IPS DF 4.7 (cell line): ENCODE results near the gene UGT1A10.

Source experiments
- DNase-seq: peaks from one replicate; pipeline ENCODE4 v3.0.0-alpha.2; 2013; ENCODE audit warnings: low spot score; ENCODE audit errors: extremely low read depth

UGT1A10 gene

GRCh38 chr2:233802132-233802815 lies 166.0 kb downstream of the UGT1A10 start:
- no peak for DNase-seq

DNA sequence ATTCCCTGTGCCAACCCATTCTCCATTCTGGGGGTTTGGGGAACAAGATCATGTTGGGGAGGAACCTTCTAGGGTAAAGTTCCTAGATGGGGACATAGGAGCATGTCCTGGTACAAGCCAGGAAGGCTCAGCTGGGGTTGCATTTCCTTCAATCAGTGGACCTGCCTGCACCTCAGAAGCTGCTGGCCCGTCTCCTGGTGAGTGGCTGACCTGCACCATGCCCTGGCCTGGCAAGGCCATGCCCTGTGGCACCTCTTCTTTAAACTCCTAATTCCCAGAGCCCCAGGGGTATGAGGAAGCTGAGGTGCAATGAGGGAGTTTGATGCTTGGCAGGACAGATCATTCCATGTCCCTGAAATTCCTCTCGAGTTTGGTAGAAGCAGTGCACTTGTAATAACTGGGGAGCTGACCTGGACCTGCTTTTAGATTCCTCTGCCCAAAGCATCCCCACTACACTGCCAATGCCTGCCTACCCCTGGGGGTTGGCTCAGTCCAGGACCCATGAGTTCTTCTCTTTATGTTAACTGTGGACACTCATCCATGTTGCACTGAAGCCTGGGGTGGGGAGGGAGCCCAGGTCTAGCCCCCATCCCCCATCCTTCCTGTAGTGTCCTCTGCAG lies 167.2 kb downstream of the UGT1A10 start:
- DNase-seq: no peak

DNA sequence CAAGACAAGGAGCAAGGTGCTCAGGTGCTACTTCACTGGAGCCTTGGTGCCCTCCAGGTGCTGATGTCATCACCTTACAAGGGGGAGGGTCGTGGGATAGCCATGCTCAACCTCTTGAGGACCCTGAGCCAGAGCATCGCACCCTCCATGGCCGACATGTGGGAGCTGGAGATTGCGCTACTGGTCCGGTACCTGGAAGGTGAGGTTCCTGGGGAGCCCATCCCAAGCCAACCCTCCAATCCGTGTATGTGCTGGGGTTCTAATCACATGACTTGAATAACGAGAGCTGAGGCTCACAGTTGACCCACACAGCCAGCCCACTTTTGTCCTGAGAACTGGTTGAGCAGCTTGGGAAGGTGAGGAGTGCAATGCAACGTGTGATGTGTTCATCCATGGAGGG lies 167.7 kb downstream of the UGT1A10 start:
- no peak for DNase-seq

- DNase-seq: no peak
These were observed 171.1 kb downstream of the UGT1A10 start for GRCh38 chr2:233807215-233807865.

GRCh38 chr2:233807966-233808935 lies 172.0 kb downstream of the UGT1A10 start:
- DNase-seq: no peak

- no peak for DNase-seq
These were observed 174.1 kb downstream of the UGT1A10 start for GRCh38 chr2:233810385-233810784.

DNA sequence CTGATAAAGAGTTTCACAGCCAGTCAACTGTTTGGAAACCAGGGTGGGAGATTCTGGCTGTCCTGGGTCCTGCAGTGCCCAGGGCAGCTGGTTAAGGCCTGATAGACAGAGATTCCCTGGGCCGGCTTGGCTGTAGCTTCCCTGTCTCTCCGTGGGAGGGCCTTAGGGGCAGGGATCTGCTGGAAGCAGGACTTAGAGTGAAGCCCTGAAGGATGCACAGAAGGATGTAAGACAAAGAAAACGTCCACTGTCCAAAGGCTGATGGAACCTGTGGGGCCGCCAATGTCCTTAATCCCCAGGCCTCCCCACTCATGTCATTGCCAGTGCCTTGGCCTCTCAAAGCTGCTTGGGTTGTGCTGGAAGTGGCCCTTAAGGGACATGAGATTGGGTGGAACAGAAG lies 174.8 kb downstream of the UGT1A10 start:
- DNase-seq: no peak

GRCh38 chr2:233811732-233812131 lies 175.5 kb downstream of the UGT1A10 start:
- no peak for DNase-seq

DNA sequence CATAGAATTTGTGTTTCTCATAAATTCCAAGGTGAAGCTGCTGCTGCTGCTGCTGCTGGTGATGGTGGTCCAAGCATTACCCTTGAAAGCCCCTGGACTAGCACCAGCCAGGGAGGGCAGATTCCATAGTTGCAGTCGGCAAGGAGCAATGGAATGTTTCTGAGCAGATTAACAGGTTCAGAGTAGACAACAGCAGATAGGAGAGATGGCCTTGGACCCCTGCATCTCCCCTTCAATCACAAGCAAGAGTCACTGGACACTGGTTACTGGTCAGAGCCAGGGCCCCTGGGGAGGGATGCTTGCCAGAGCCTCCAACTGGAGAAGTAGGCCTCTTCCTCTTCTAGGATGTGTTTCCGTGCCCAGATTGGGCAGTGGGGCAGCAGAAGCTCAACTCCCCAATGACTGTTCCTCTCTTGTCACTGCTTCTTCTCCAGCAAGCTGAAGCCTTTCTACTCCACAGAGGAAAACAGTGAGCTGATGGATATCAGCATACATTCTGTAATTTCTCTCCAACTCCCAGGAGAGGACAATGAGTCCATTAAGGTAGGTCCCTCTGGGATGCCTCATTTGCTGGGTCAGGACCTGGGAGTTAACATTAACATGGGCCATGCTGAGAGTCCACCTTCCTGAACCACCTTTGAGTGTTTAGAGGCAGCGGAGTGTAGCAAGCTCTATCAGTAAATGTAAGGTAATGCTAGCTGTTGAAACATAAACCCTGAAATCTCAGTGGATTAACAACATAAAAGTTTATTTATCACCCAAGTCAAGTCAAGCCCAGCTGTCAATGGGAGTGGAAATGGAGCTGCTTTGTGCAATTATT lies 177.2 kb downstream of the UGT1A10 start:
- DNase-seq: no peak

GRCh38 chr2:233814056-233814835 lies 178.0 kb downstream of the UGT1A10 start:
- DNase-seq: no peak

- no peak for DNase-seq
These were observed 179.6 kb downstream of the UGT1A10 start for GRCh38 chr2:233815861-233816260.

DNA sequence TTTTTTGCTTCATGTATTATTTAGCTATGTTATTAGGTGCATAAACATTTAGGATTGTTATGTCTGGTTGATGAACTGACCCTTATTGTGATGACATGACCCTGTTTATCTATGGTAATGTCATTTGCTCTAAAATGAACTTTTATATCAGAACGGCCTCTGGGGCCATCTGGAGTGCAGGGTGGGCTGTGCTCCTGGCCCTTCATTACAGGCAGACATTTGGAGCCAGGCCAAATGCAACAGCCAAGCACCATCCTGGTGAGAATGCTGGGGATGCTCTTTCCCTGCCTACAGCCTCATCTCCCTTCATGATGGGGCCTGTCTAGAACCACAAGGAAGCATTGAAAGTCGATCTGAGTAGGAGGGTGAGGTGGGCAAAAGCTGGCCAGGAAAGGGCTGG lies 180.1 kb downstream of the UGT1A10 start:
- DNase-seq: no peak

GRCh38 chr2:233816771-233817170 lies 180.5 kb downstream of the UGT1A10 start:
- no peak for DNase-seq

DNA sequence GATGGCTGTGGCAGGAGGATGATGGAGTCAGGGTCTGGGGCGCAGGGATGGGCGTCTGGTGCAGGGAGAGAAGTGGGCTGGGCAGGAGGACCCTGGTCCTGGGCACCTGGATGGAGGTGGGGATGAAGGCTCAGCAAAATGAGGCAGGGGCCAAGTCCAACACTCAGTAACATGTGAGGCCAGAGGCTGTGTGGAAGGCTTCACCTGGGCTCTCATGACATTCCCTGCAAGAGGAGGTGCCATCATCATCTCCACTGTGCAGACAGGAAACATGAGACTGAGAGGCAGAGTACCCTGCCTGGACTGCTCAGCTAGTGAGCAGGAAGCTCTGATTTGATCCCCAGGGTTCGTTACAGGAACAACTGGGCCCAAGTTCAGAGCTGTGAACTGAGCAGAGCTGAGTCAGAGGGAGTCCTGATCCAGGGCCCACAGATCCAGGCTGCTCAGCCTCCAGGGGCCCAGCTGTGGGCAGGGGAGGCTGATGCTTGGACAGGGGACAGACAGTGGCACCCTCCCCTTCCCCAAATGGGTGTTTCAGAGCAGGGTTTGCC lies 181.2 kb downstream of the UGT1A10 start:
- DNase-seq: no peak

- DNase-seq: no peak
These were observed 181.9 kb downstream of the UGT1A10 start for GRCh38 chr2:233817995-233818638.

DNA sequence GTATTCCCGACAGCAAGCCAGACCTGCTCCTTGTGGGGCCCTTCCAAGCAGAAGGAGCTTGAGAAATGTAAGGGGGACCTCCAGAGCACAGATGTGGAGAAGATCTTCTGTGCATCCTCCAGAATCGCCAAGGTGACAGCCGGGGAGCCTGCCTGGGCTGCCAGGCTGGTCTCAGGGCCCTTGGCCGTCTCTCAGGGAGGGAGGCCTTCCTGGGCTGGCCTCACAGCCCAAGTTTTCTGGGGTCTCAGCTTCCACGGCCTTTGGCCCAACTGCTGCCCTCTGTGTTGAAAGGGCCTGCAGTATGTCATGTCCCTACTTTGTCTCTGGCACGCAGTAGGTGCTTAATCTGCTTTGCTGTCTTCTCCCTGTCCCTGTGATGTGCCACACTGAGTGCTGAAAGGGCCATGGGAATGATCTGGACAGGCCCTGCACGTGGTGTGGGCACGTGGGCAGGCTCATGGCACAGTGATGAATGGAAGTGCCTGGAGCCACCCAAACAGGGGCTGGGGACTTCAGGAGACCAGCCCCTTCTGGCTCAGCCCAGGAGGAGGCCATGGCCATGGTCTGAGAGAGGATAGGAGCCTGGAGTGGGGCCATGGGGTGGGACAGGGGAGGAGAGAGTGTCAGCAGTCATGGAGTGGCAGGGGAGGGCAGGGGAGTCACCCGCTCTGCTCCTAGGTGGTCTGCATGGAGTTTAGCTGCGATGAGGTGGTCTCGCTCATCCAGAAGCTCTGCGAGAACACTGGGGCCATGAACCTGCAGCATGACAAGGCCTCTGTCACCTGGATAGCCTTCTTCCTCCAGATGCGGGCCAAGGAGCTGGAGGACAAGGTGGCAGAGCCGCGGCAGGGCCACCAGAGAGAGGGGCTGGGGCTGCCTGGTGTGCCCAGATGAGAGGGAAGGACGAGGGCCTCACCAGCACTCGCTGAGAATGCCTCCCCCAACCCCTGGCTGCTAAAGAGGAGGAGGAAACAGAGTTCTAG lies 182.7 kb downstream of the UGT1A10 start:
- DNase-seq: no peak

DNA sequence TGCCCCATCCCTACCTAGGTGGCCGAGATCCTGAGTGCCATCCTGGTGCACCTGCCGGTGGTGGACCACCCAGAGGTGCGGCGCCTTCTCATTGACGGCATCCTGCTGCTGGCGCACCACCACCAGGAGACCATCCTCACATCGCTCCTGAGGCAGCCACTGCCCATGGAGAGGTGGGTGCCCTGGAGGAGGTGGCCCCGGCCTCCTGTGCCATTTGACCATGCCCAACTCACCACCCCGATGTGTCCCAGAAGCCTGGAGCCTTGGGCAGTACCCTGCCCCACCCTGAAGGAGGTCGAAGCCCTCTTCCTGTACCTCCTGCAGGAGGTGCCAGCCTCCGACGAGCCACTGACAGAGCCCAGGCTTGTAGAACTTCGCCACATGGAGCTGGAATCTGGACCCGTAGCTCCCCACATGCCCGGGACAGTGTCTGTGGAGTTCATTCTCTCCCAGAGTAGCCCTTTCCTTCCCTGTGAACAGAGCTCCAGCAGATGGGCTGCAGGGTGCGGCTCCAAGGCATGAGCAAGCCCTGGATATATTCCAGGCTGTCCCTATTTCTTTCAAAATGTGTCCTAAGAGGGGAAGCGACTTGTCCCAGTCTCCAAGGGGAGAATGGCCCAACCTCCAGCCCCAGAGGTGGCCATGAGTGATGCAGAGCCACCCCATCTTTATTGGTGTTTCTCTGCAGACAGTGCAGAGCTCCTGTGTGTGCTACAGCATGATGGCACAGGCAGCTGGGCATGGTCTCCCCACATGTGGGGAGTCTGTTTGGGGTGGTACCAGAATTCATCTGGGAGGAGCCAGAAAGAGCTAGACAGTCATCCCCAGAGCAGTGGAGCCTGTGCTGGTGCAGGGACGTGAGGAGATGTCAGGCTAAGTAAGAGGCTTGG lies 183.9 kb downstream of the UGT1A10 start:
- DNase-seq: no peak
